GM23248 (cell line): Measurements from ENCODE around the gene TMEM273. TPM values are rescaled to one million over a fixed set of nuclear protein-coding genes. Genes with fewer than 3 reads are reported as not detected.

Experiments used
- DNase-seq: peaks from one replicate; pipeline ENCODE4 v3.0.0-alpha.2; 2015
- H2AFZ ChIP-seq: fragments of 200-600 bp; sonication (generic); 2 replicates; pipeline ENCODE4 v1.6.1; 2016; ENCODE audit warnings: antibody characterized with exemption
- H3F3A ChIP-seq: fragments of 200-600 bp; sonication (generic); 2 replicates; pipeline ENCODE4 v1.6.1; 2016; ENCODE audit warnings: mild to moderate bottlenecking, antibody characterized with exemption, mixed run types; ENCODE audit not compliant: insufficient read depth
- H3K27ac ChIP-seq: fragments of 200-600 bp; sonication (generic); 2 replicates; pipeline ENCODE4 v1.5.1; 2016; ENCODE audit warnings: mild to moderate bottlenecking
- H3K27me3 ChIP-seq: fragments of 200-600 bp; sonication (generic); replicated peaks from 2 replicates; pipeline ENCODE4 v1.6.1; 2016; ENCODE audit warnings: mild to moderate bottlenecking; ENCODE audit not compliant: insufficient read depth
- H3K36me3 ChIP-seq: fragments of 200-600 bp; sonication (generic); 2 replicates; pipeline ENCODE4 v1.6.1; 2016; ENCODE audit warnings: low read depth, mild to moderate bottlenecking
- H3K4me1 ChIP-seq: fragments of 200-600 bp; sonication (generic); 2 replicates; pipeline ENCODE4 v1.6.1; 2016; ENCODE audit warnings: mild to moderate bottlenecking; ENCODE audit not compliant: insufficient read depth
- H3K4me2 ChIP-seq: fragments of 200-600 bp; sonication (generic); one replicate; pipeline ENCODE4 v1.6.1; 2016; ENCODE audit warnings: mild to moderate bottlenecking; ENCODE audit not compliant: unreplicated experiment
- H3K4me3 ChIP-seq: fragments of 200-600 bp; sonication (generic); 2 replicates; pipeline ENCODE4 v1.5.1; 2016; ENCODE audit warnings: mild to moderate bottlenecking
- H3K79me2 ChIP-seq: fragments of 200-600 bp; sonication (generic); 2 replicates; pipeline ENCODE4 v1.6.1; 2016; ENCODE audit warnings: mild to moderate bottlenecking; ENCODE audit not compliant: insufficient read depth
- H3K9ac ChIP-seq: fragments of 200-600 bp; sonication (generic); 2 replicates; pipeline ENCODE4 v1.6.1; 2016; ENCODE audit warnings: mild to moderate bottlenecking
- H3K9me2 ChIP-seq: fragments of 200-600 bp; sonication (generic); 2 replicates; pipeline ENCODE4 v1.6.1; 2016; ENCODE audit warnings: mixed run types, mild to moderate bottlenecking, moderate library complexity; ENCODE audit not compliant: insufficient read depth
- H3K9me3 ChIP-seq: fragments of 200-600 bp; sonication (generic); one replicate; pipeline ENCODE4 v1.6.1; 2017; ENCODE audit warnings: low read depth
- H4K20me1 ChIP-seq: fragments of 200-600 bp; sonication (generic); 2 replicates; pipeline ENCODE4 v1.6.0; 2016; ENCODE audit not compliant: insufficient read depth
- EZH2 ChIP-seq: fragments of 200-600 bp; sonication (generic); IDR thresholded peaks from 2 replicates; pipeline ENCODE4 v1.6.1; 2018; ENCODE audit warnings: antibody characterized with exemption, mild to moderate bottlenecking; ENCODE audit not compliant: insufficient read depth, poor library complexity, severe bottlenecking
- EZH2phosphoT487 ChIP-seq: fragments of 200-600 bp; sonication (generic); IDR thresholded peaks from 2 replicates; pipeline ENCODE4 v1.6.1; 2018; ENCODE audit warnings: antibody characterized with exemption, moderate library complexity, mild to moderate bottlenecking, low read depth; ENCODE audit not compliant: insufficient read depth
- WGBS, 2 experiments: methylation state at CpG; one replicate each; pipeline ENCODE4 v1.1.6; 2015 to 2017; ENCODE audit warnings: low lambda C conversion rate in 2 of 2, low coverage in 1 of 2; ENCODE audit errors: missing lambda C conversion rate in 2 of 2; 5-methylcytosine and 5-hydroxymethylcytosine counted together
- in situ Hi-C: fragments of 300-500 bp; cut with MboI; formaldehyde crosslinking; loops from 2 replicates; pipeline ENCODE4 v1.15.0; 2020
- polyA plus RNA-seq: library from polyadenylated mRNA; unstranded; fragments of >200 nt; fragmentation: Nextera tagmentation; extraction: Ambion mirVana; gene quantifications from 2 replicates; pipeline ENCODE4 v1.2.1, GENCODE V29; 2016
- total RNA-seq: library from RNA; depleted of rRNA; stranded (reverse); fragments of >200 nt; shearing (Covaris generic); gene quantifications from 2 replicates; pipeline ENCODE4 v1.2.3, GENCODE V29; 2014

The TMEM273 gene
- total and polyA plus RNA-seq, 2 experiments from 2014 or later = not detected

DNA sequence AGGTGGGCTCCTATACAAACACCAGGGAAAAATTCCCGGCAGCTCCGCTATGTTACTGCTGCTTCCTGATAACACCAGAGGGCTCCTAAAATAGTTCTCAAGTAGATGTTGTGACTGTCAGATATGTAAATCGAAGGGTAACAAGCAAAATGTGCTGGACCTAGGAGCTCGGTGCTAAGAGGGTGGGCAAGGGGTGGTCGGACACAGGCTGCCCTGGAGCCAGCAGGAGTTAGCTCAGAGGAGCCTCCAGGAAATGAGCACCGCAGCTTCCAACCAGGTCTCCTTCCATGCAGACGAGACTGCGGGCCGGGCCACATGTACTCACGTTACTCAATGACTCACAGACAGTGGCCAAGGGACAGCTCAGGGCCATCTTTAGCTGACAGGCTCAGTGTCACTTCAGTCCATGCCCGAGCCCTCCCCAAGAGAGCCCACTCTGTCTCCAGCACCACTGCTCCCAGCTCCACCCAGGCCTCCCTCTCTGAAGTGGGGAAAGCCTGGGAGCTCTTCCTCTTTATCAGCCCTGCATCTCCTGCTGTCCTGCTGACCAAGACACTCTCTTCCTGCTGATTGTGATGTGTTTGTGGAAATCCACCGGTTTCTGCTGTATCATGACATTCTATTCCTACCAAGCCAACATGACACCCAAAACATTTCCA lies 37.2 kb upstream of the TMEM273 start:
- no peaks in the 10 kb centered on the region for H3K79me2 ChIP-seq
- H3K27me3 ChIP-seq = no peaks in the 10 kb centered on the region
- H3K27ac ChIP-seq = no peak overlapping the region
- no peaks in the 10 kb centered on the region for H3F3A ChIP-seq
- no peak overlapping the region for H3K9ac ChIP-seq
- no peaks in the 10 kb centered on the region for H3K9me2 ChIP-seq
- no peak overlapping the region for H2AFZ ChIP-seq
- no peaks in the 10 kb centered on the region for H3K9me3 ChIP-seq
- DNase-seq = no peak
- H3K4me3 ChIP-seq = no peak overlapping the region
- no peaks in the 10 kb centered on the region for H4K20me1 ChIP-seq
- 68 to 73% methylated on average over 11 to 12 of the region's 12 CpGs for WGBS, 2 experiments
- H3K4me1 ChIP-seq = peaks cover 3% of the 10 kb centered on the region
- no peaks in the 10 kb centered on the region for H3K36me3 ChIP-seq
- no peak for TF ChIP-seq EZH2phosphoT487
- TF ChIP-seq EZH2 = no peak
- no peak overlapping the region for H3K4me2 ChIP-seq
- in situ Hi-C loops = no loop called here

DNA sequence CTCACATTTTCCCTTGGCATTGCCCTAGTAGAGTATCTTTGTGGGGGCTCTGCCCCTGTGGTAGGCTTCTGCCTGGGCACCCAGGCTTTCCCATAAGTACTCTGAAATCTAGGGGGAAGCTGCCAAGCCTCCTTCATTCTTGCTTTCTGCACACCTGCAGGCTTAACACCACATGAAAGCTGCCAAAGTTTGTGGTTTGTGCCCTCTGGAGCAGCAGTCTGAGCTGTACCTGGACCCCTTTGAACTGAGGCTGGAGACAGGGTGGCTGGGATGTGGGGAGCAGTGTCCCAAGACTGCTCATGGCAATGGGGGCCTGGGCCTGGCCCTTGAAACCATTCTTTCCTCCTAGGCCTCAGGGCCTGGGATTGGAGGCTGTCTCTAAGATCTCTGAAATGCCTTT lies 35.0 kb upstream of the TMEM273 start:
- no peak for DNase-seq
- Histone ChIP-seq H4K20me1 (no peaks in the 10 kb centered on the region), H3K27me3 (no peaks in the 10 kb centered on the region; the same call in 1 of the 2 replicates), H3K79me2 (no peaks in the 10 kb centered on the region), H3K4me1 (peaks cover 10% of the 10 kb centered on the region), H3K9me3 (no peaks in the 10 kb centered on the region), H3K27ac (no peak overlapping the region), H3K4me2 (no peak overlapping the region), H2AFZ (no peak overlapping the region), H3F3A (no peaks in the 10 kb centered on the region), H3K9me2 (no peaks in the 10 kb centered on the region), H3K36me3 (no peaks in the 10 kb centered on the region), H3K4me3 (no peak overlapping the region), H3K9ac (no peak overlapping the region)
- TF ChIP-seq EZH2phosphoT487 = no peak
- no peak for TF ChIP-seq EZH2
- in situ Hi-C loops = no loop called here

DNA sequence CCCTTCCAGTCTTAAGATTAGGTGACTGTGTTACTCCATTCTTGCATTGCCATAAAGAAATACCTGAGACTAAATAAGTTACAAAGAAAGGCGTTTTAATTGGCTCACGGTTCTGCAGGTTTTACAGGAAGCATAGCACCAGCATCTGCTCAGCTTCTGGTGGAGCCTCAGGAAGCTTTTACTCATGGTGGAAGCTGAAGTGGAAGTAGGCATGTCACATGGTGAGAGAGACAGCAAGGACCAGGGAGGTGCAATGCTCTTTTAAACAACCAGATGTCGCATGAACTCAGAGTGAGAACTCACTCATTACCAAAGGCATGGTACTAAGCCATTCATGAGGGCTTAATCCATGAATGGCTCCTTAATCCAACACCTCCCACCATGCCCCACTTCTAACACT lies 34.0 kb upstream of the TMEM273 start:
- Histone ChIP-seq H3K4me2 (no peak overlapping the region), H2AFZ (no peak overlapping the region), H3K4me3 (no peak overlapping the region), H3K36me3 (no peaks in the 10 kb centered on the region), H3K27ac (no peak overlapping the region), H3K4me1 (peaks cover 10% of the 10 kb centered on the region), H4K20me1 (no peaks in the 10 kb centered on the region), H3F3A (no peaks in the 10 kb centered on the region), H3K79me2 (no peaks in the 10 kb centered on the region), H3K9me3 (no peaks in the 10 kb centered on the region), H3K27me3 (no peaks in the 10 kb centered on the region; the same call in 1 of the 2 replicates), H3K9ac (no peak overlapping the region), H3K9me2 (no peaks in the 10 kb centered on the region)
- no peak for TF ChIP-seq EZH2
- no peak for TF ChIP-seq EZH2phosphoT487
- DNase-seq = no peak
- 69 to 74% methylated on average over 3 of the region's 3 CpGs for WGBS, 2 experiments
- in situ Hi-C loops = no loop called here

DNA sequence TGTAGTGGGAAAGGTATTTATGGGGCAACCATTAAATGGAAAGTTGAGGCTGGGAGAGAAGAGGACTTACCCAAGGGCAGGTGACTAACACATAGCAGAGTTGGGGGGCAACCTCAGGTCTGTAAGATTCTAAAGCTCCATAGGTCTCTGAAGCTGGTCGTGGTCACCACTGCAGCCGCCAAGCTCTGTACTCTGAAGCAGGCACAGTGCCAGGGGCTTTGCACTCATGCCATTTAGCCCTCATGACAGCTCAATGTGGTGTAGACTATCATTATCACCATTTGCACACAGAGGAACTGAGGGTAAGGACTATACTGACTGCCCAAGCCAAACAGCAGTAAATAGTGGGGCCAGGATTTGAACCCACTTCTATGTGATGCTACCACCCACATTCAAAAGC lies 32.5 kb upstream of the TMEM273 start:
- Histone ChIP-seq H3K36me3 (no peaks in the 10 kb centered on the region), H3K79me2 (no peaks in the 10 kb centered on the region), H3K4me1 (peaks cover 10% of the 10 kb centered on the region), H3K9ac (no peak overlapping the region), H3K9me2 (no peaks in the 10 kb centered on the region), H3K4me3 (no peak overlapping the region), H3K27ac (no peak overlapping the region), H3K4me2 (no peak overlapping the region), H3K27me3 (peaks cover 7% of the 10 kb centered on the region), H4K20me1 (no peaks in the 10 kb centered on the region), H3K9me3 (no peaks in the 10 kb centered on the region), H3F3A (no peaks in the 10 kb centered on the region), H2AFZ (no peak overlapping the region)
- WGBS, 2 experiments = 66% methylated on average over 2 of the region's 2 CpGs
- TF ChIP-seq EZH2 (no peak), EZH2phosphoT487 (no peak)
- in situ Hi-C loops = no loop called here
- no peak for DNase-seq

GRCh38 chr10:49220031-49220430 lies 31.8 kb upstream of the TMEM273 start:
- TF ChIP-seq EZH2 = no peak
- no peak for TF ChIP-seq EZH2phosphoT487
- Histone ChIP-seq H3K9me2 (no peaks in the 10 kb centered on the region), H3K9ac (no peak overlapping the region), H3K4me3 (no peak overlapping the region), H3K4me2 (no peak overlapping the region), H3K36me3 (no peaks in the 10 kb centered on the region), H3F3A (no peaks in the 10 kb centered on the region), H3K9me3 (no peaks in the 10 kb centered on the region), H3K4me1 (peaks cover 10% of the 10 kb centered on the region), H3K79me2 (no peaks in the 10 kb centered on the region), H2AFZ (no peak overlapping the region), H3K27ac (no peak overlapping the region), H3K27me3 (peaks cover 13% of the 10 kb centered on the region), H4K20me1 (no peaks in the 10 kb centered on the region)
- 83 to 91% methylated on average over 1 of the region's 1 CpG for WGBS, 2 experiments
- in situ Hi-C loops = no loop called here
- DNase-seq = peak; percentile 64
